ENCODE data around the gene GCHFR.

Gene GCHFR

GRCh38 chr15:40808861-40809450 lies 45.1 kb downstream of the GCHFR start:
- in situ Hi-C loops (cut with MboI; ENCODE audit: low sequenced_read_pairs), result no loop called here

- in situ Hi-C loops (cut with MboI; ENCODE audit: low sequenced_read_pairs), result no loop called here
Observed at GRCh38 chr15:40812721-40813425, 49.0 kb downstream of the GCHFR start.

- in situ Hi-C loops (cut with MboI; ENCODE audit: low sequenced_read_pairs), result no loop called here
Observed at GRCh38 chr15:40815042-40815698, 51.3 kb downstream of the GCHFR start.
